HG03469 (cell line): ENCODE measurements around the gene RAB33B.

Source experiments
- ATAC-seq: cut with Tn5 transposase; IDR thresholded peaks from one replicate; pipeline ENCODE4 v1.9.1; 2021; ENCODE audit warnings: mild to moderate bottlenecking, moderate library complexity, moderate number of reproducible peaks; ENCODE audit not compliant: unreplicated experiment

The RAB33B gene

DNA sequence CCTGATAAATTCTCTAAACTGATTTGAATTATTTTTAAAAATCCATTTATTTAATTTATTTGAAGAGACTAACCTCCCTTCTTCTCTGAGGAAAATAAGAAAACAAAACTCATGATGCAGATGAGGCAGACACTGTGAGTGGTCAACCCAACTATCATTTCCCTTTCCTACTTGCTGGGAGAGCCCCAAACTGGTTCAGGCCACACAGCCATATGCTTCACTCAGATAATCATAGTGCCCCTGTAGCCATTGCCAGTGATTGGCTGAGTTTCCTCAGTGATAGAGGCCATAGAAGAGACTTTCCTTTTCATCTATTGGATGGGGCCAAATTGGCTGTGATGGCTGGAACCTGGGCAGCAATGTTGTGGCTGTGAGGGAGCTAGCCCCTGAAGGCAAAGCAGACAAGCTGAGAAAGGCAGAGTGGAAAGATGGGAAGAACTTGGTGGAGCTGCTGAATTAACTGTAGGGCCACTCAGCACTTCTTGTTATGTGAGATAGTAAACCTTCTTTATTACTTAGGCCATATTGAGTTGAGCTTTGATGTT is 49.8 kb downstream of the RAB33B start:
- ATAC-seq: no peak

DNA sequence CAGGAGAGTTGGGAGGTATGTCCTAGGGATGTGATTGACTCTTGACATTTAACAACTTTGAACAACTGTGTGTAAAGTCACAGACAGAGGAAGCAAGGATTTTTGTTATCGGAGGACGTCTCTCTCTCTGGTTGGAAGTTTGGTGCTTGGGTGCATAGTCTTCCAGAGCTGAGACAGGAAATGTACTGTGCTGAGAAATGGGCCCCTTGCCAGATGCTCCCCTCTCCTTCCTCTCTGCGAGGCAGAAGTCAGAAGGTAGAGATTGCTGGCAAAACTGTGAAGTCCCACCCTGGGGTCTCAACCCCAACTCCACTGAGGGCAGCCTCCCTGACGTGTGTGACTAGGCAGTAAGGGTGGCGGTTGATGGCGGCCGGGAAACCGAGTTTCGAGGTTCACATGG is 52.9 kb downstream of the RAB33B start:
- no peak for ATAC-seq

GRCh38 chr4:139508581-139509237 is 54.8 kb downstream of the RAB33B start:
- no peak for ATAC-seq

- ATAC-seq: no peak
Measured at GRCh38 chr4:139509727-139510410, 55.9 kb downstream of the RAB33B start.

GRCh38 chr4:139511320-139511719 is 57.4 kb downstream of the RAB33B start:
- ATAC-seq: no peak

GRCh38 chr4:139514382-139515059 is 60.6 kb downstream of the RAB33B start:
- ATAC-seq: no peak

DNA sequence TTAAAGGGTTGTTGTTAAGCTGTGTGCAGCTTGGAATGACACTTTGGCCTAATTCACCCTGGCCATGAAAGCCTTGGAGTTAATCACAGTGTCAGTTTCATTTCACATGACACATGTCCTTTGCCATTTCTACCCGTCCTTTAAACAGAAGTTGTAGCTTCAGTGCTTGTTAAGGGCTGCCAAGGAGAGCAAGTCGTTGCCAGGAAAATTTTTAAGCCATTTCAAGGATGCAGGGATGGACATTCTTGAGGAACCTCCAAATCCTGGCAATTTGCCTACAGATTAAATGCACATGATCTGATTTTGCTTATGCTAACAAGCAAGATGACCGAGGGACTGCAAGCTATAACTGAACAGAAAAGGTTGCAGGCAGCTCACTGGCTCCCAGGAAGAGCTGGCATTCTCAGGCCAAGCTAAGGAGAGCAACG is 61.6 kb downstream of the RAB33B start:
- ATAC-seq: no peak

- no peak for ATAC-seq
Measured at GRCh38 chr4:139521754-139522401, 68.0 kb downstream of the RAB33B start.

DNA sequence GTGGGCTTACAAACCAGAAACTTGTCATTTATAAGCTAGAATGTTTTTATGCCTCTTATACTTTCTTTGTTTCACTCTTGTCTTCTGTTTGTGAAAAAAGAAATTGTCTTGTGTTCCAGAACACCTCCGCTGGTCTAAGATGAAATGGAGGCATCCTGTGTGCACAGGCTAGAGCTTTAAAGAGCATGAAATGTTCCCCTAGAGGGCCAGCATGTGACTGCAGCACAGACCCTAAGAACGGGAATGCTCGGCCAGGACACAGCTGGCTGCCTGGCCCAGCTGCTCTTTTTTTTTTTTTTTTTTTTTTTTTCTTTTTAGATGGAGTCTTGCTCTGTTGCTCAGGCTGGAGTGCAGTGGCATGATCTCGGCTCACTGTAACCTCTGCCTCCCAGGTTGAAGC is 68.5 kb downstream of the RAB33B start:
- no peak for ATAC-seq

DNA sequence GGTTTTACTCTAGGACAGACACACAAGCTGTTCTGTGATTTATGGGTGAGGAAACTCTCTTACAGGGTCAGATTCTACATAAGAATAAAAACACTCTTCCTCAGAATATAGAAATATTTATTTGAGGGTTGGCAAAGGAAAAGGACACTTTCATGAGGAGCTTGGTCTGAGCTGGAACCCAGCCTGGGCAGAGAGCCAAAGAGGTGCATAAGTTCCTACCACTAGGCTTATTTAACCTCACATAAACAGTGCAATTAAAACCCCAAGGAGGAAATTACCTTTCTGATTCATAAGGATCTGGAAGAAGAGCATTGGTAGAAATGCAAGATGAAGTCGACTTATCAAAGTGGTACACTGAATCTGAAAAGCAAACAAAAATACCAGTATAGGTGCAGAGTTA is 69.2 kb downstream of the RAB33B start:
- ATAC-seq: no peak

DNA sequence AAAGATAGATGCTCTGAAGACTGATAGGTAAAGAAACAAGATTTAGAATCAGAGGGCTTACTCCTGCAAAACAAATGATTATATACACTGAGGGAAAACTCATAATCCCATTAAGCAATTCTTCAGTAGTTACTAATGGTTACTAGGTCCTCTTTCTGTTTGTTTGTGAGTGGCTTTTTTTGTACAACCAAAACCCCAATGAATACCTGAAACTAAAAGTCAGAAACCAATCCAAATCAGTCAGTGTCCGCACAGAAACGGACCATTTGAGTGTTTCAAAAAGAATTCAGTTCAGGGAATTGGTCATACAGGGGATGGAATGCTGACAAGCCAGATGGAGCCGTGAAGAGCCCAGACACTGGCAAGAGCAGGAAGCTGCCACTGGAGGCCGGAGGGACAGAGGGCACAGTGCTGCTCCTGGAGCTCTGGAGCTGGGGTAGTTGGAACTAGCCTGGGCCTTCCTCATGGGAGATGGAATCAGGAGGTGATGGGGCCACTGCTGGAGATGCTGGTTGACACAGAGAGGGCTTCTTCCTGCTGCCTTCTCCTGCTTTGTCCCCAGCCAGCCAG is 70.2 kb downstream of the RAB33B start:
- no peak for ATAC-seq

GRCh38 chr4:139525414-139525813 is 71.5 kb downstream of the RAB33B start:
- no peak for ATAC-seq
